ENCODE results near the gene NOL9.
A peak's percentile ranks its signal among the peaks of the same experiment; 100 is the strongest.
"Not testable (repeated sequence)": the region's sequence is repeated elsewhere in the genome, so short reads cannot be mapped to it uniquely, and the experiment has no call there.

NOL9 gene

GRCh38 chr1:6554031-6554906 is at the start of gene NOL9:
TSS of gene NOL9 (minus strand) at chr1:6554513. CDS start at chr1:6554502, 11 bp downstream.
- DNase-seq (ENCODE audit: low read depth in 3 of 3): peak; percentile 88 to 92 (median 90)

GRCh38 chr1:6603238-6603914 is 49.1 kb upstream of the NOL9 start:
- DNase-seq (ENCODE audit: low read depth in 3 of 3): peak in 1 of 3 donors; percentile 54

- DNase-seq (ENCODE audit: low read depth in 3 of 3): peak; percentile 76 to 81 (median 80)
Measured at GRCh38 chr1:6602669-6603237, 48.4 kb upstream of the NOL9 start, which contains the start of gene KLHL21. TSS of gene KLHL21 (minus strand) at chr1:6602869. CDS start at chr1:6602817, 52 bp downstream.

- no peak for DNase-seq (ENCODE audit: low read depth in 3 of 3)
Measured at GRCh38 chr1:6601923-6602668, 47.8 kb upstream of the NOL9 start.

GRCh38 chr1:6601049-6601922 is 47.0 kb upstream of the NOL9 start:
- peak; percentile 72 to 82 (median 81) for DNase-seq (ENCODE audit: low read depth in 3 of 3)

- no peak for DNase-seq (ENCODE audit: low read depth in 3 of 3)
Measured at GRCh38 chr1:6600410-6601048, 46.2 kb upstream of the NOL9 start.

GRCh38 chr1:6599991-6600390 is 45.7 kb upstream of the NOL9 start:
- not testable (repeated sequence) for DNase-seq (ENCODE audit: low read depth in 3 of 3)

- peak in 1 of 3 donors; percentile 38 for DNase-seq (ENCODE audit: low read depth in 3 of 3)
Measured at GRCh38 chr1:6599141-6599975, 45.0 kb upstream of the NOL9 start.

GRCh38 chr1:6597777-6598131 is 43.4 kb upstream of the NOL9 start:
- DNase-seq (ENCODE audit: low read depth in 3 of 3): no peak

- no peak for DNase-seq (ENCODE audit: low read depth in 3 of 3)
Measured at GRCh38 chr1:6596886-6597776, 42.8 kb upstream of the NOL9 start.

- DNase-seq (ENCODE audit: low read depth in 3 of 3): no peak
Measured at GRCh38 chr1:6596351-6596750, 42.0 kb upstream of the NOL9 start.

- no peak for DNase-seq (ENCODE audit: low read depth in 3 of 3)
Measured at GRCh38 chr1:6594977-6595740, 40.8 kb upstream of the NOL9 start.

GRCh38 chr1:6593810-6594209 is 39.5 kb upstream of the NOL9 start:
- DNase-seq (ENCODE audit: low read depth in 3 of 3): no peak

- DNase-seq (ENCODE audit: low read depth in 3 of 3): no peak
Measured at GRCh38 chr1:6592865-6593593, 38.7 kb upstream of the NOL9 start.

GRCh38 chr1:6592441-6592840 is 38.1 kb upstream of the NOL9 start:
- no peak for DNase-seq (ENCODE audit: low read depth in 3 of 3)

GRCh38 chr1:6591644-6592043 is 37.3 kb upstream of the NOL9 start:
- DNase-seq (ENCODE audit: low read depth in 3 of 3): no peak

- no peak for DNase-seq (ENCODE audit: low read depth in 3 of 3)
Measured at GRCh38 chr1:6591222-6591621, 36.9 kb upstream of the NOL9 start.

All from stimulated activated CD4-positive, alpha-beta T cell treated with anti-CD3 and anti-CD28 coated beads, TNF-alpha, amount 100 ng/mL, for 48 hours (primary cell).